GM21825 (cell line): ENCODE measurements around the gene NOTCH2NLA.
"Not testable (repeated sequence)": the region's sequence is repeated elsewhere in the genome, so short reads cannot be mapped to it uniquely, and the experiment has no call there.

Experiments used
- ATAC-seq: cut with Tn5 transposase; IDR thresholded peaks from one replicate; pipeline ENCODE4 v1.9.1; 2021; ENCODE audit warnings: mild to moderate bottlenecking, moderate library complexity; ENCODE audit not compliant: unreplicated experiment

The NOTCH2NLA gene

GRCh38 chr1:146228710-146229477 lies at the start of gene NOTCH2NLA:
Gene NOTCH2NLA, minus strand, starts transcription at chr1:146229021. Its CDS starts 39,684 bp downstream, at chr1:146189337.
- ATAC-seq, result not testable (repeated sequence)

GRCh38 chr1:146278346-146278745 lies 49.5 kb upstream of the NOTCH2NLA start:
- peak; percentile 73 for ATAC-seq

GRCh38 chr1:146277087-146277486 lies 48.3 kb upstream of the NOTCH2NLA start:
- ATAC-seq, result not testable (repeated sequence)

- ATAC-seq, result not testable (repeated sequence)
These were observed 45.3 kb upstream of the NOTCH2NLA start for GRCh38 chr1:146274083-146274482.

GRCh38 chr1:146273194-146273593 lies 44.4 kb upstream of the NOTCH2NLA start:
- ATAC-seq, result not testable (repeated sequence)

- not testable (repeated sequence) for ATAC-seq
These were observed 43.9 kb upstream of the NOTCH2NLA start for GRCh38 chr1:146272734-146273133.

- ATAC-seq, result not testable (repeated sequence)
These were observed 43.2 kb upstream of the NOTCH2NLA start for GRCh38 chr1:146271977-146272376.

- not testable (repeated sequence) for ATAC-seq
These were observed 41.3 kb upstream of the NOTCH2NLA start for GRCh38 chr1:146270129-146270528.

GRCh38 chr1:146266179-146266748 lies 37.4 kb upstream of the NOTCH2NLA start:
- not testable (repeated sequence) for ATAC-seq

- ATAC-seq, result not testable (repeated sequence)
These were observed 35.9 kb upstream of the NOTCH2NLA start for GRCh38 chr1:146264761-146265160.

- ATAC-seq, result not testable (repeated sequence)
These were observed 31.3 kb upstream of the NOTCH2NLA start for GRCh38 chr1:146260006-146260730.

- not testable (repeated sequence) for ATAC-seq
These were observed 29.3 kb upstream of the NOTCH2NLA start for GRCh38 chr1:146257992-146258552.

- ATAC-seq, result not testable (repeated sequence)
These were observed 25.9 kb upstream of the NOTCH2NLA start for GRCh38 chr1:146254569-146255197.

GRCh38 chr1:146253249-146253855 lies 24.5 kb upstream of the NOTCH2NLA start:
- not testable (repeated sequence) for ATAC-seq

GRCh38 chr1:146251523-146251922 lies 22.7 kb upstream of the NOTCH2NLA start:
- ATAC-seq, result not testable (repeated sequence)

GRCh38 chr1:146248643-146249042 lies 19.8 kb upstream of the NOTCH2NLA start:
- ATAC-seq, result not testable (repeated sequence)

- not testable (repeated sequence) for ATAC-seq
These were observed 7.8 kb upstream of the NOTCH2NLA start for GRCh38 chr1:146236626-146237025.

- ATAC-seq, result not testable (repeated sequence)
These were observed 7.3 kb upstream of the NOTCH2NLA start for GRCh38 chr1:146236026-146236601.

- not testable (repeated sequence) for ATAC-seq
These were observed 608 bp downstream of the NOTCH2NLA start for GRCh38 chr1:146228144-146228682.
